OCI-LY3 (cell line): ENCODE data around the gene MS4A18.

Experiments
- CTCF ChIP-seq: fragments of 200-600, 300-600 bp; sonication (generic); IDR thresholded peaks from 2 replicates; pipeline ENCODE4 v1.5.1; 2014; ENCODE audit warnings: antibody characterized with exemption, low read length, low read depth
- EZH2phosphoT487 ChIP-seq: fragments of 200-600 bp; shearing (Covaris generic); IDR thresholded peaks from 2 replicates; pipeline ENCODE4 v1.6.1; 2018; ENCODE audit warnings: antibody characterized with exemption, mixed run types, low read depth

GRCh38 chr11:60699284-60699691 is 25.2 kb upstream of the MS4A18 start, which contains the start of gene MS4A8:
- TF ChIP-seq EZH2phosphoT487, result no peak
- no peak; the same call in 1 of the 2 replicates for TF ChIP-seq CTCF
